ENCODE measurements around the gene CLEC16A.
A peak's percentile ranks its signal among the peaks of the same experiment; 100 is the strongest.
"Not testable (repeated sequence)": the region's sequence is repeated elsewhere in the genome, so short reads cannot be mapped to it uniquely, and the experiment has no call there.

Gene CLEC16A

GRCh38 chr16:10938796-10939648 lies 5.3 kb upstream of the CLEC16A start:
- ChIA-PET POLR2A (no interaction called here), CTCF (interaction anchor here (1.1 to 15.0 kb wide), 3 partner anchors 15 to 25 kb away, joined by 3 to 108 read pairs (median 4); no protein-coding TSS in a partner anchor)
- DNase-seq (ENCODE audit: low read depth, low spot score), result no peak
- H3K4me3 ChIP-seq (ENCODE audit: low read depth, low read length), result peak overlapping the region; percentile 12; the same call in 1 of the 2 replicates
- TF ChIP-seq CTCF (IDR thresholded peaks at IDR 0.05; ENCODE audit: insufficient read depth, low read length, missing control alignments), result no peak

DNA sequence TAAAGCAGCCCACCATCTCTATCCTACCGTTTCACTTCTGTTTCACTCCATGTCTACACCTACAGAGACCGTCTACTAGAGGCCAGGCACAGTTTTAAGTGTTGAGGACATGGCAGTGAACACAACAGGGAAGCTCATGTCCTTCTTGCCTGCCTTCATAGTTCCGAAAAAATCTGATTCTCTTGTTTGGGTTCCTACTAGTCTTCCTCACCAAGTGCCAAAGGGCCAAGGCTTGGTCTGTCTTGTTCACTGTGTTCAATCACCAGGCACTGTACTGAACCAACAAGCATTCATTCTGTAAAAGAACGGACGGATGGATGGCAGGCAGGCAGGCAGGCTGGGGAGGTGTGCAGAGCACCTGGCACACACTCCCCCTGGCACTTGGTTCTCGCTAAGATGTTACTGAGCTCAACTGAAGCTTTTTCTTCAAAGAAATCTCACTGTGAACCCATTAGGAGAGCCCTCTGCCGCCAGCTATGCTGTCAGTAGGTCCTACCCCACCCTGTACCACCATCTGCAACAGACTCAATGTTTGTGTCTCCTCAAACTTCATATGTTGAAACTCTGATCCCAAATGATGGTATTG lies 4.6 kb upstream of the CLEC16A start:
- ChIA-PET CTCF (interaction anchor here (1.1 to 15.0 kb wide), 4 partner anchors 8 to 24 kb away, joined by 3 to 108 read pairs (median 6); no protein-coding TSS in a partner anchor), POLR2A (no interaction called here)
- TF ChIP-seq CTCF (IDR thresholded peaks at IDR 0.05; ENCODE audit: insufficient read depth, low read length, missing control alignments), result no peak
- peak overlapping the region; percentile 61 for H3K4me3 ChIP-seq (ENCODE audit: low read depth, low read length)
- no peak for DNase-seq (ENCODE audit: low read depth, low spot score)

GRCh38 chr16:10940501-10941079 lies 3.8 kb upstream of the CLEC16A start:
- peak overlapping the region; percentile 61 for H3K4me3 ChIP-seq (ENCODE audit: low read depth, low read length)
- CTCF ChIA-PET, result interaction anchor here (0.9 to 15.0 kb wide), 4 partner anchors 9 to 23 kb away, joined by 3 to 108 read pairs (median 6); no protein-coding TSS in a partner anchor
- DNase-seq (ENCODE audit: low read depth, low spot score), result no peak
- POLR2A ChIA-PET, result interaction anchor here (0.5 kb wide), 1 partner anchor 196 kb away, joined by 3 read pairs; no protein-coding TSS in a partner anchor
- TF ChIP-seq CTCF (IDR thresholded peaks at IDR 0.05; ENCODE audit: insufficient read depth, low read length, missing control alignments), result no peak

GRCh38 chr16:10941127-10941933 lies 3.0 kb upstream of the CLEC16A start:
- TF ChIP-seq CTCF (IDR thresholded peaks at IDR 0.05; ENCODE audit: insufficient read depth, low read length, missing control alignments), result no peak
- ChIA-PET CTCF (interaction anchor here (0.9 to 15.0 kb wide), 4 partner anchors 9 to 23 kb away, joined by 3 to 108 read pairs (median 9); no protein-coding TSS in a partner anchor), POLR2A (no interaction called here)
- DNase-seq (ENCODE audit: low read depth, low spot score), result no peak
- H3K4me3 ChIP-seq (ENCODE audit: low read depth, low read length), result peak overlapping the region; percentile 61

DNA sequence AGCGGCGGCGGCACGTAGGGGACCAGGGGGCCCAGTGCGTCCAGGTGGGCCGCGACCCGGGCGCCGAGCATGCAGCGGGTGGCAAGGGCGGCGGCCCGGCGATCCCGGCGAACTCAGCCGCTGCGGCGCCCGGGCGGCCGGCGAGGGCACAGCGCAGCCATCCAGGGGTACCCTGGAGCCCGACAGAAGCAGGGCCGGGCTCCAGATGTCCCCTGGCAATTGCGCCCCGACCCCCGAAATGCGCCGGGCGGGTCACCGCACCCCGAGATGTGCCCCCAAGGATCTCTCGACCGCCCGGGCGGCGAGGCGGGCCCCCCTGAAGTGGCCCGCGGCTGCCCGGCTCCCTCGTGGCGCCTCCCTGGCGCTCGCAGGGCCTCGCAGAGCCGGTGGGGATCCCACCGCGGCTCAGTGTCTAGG lies 2.4 kb upstream of the CLEC16A start:
- POLR2A ChIA-PET; DNase-seq (ENCODE audit: low read depth, low spot score): not testable (repeated sequence)
- CTCF ChIA-PET, result interaction anchor here (1.0 to 2.3 kb wide), 3 partner anchors 10 to 23 kb away, joined by 3 to 9 read pairs (median 9); no protein-coding TSS in a partner anchor
- H3K4me3 ChIP-seq (ENCODE audit: low read depth, low read length), result peak overlapping the region; percentile 61
